HepG2 (cell line): ENCODE results near the gene RPAP3.

Source experiments
- DR1 ChIP-seq: sonication (generic); formaldehyde crosslinking; IDR thresholded peaks from 2 replicates; pipeline ENCODE4 v1.8.0; 2021; ENCODE audit warnings: mild to moderate bottlenecking, missing genetic modification reagents, inconsistent platforms
- ZNF280B ChIP-seq: sonication (generic); formaldehyde crosslinking; IDR thresholded peaks from 2 replicates; pipeline ENCODE4 v1.5.0; 2020; ENCODE audit warnings: missing genetic modification reagents, mild to moderate bottlenecking, borderline replicate concordance

DNA sequence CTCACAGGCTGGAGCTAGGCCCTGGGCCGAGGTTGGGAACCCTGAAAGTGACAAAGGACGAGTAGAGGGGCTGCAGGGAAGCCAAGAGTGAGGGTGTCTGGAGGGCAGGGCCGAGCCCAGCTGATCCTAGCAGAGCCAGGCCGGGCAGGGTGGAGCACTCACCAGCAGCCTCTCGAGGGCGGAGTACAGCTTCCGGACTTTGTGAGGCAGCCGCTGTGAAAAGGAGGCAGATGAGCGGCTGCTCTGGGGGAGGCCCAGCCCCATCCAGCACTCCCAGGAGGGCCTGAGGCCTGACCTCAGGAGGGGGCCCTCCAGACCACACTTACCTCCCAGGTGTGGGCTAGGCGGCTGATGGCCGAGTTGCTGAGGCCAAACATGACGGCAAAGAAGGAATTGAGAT, 34.1 kb upstream of the RPAP3 start:
- TF ChIP-seq DR1 (no peak), ZNF280B (CRISPR knock-in tag) (no peak)
